Sigmoid colon (tissue), 7 donors: ENCODE measurements around the gene KRTAP4-11. TPM values are rescaled to one million over a fixed set of nuclear protein-coding genes. Genes with fewer than 3 reads are reported as not detected.
"Not testable (repeated sequence)": the region's sequence is repeated elsewhere in the genome, so short reads cannot be mapped to it uniquely, and the experiment has no call there.

Source experiments
- DNase-seq: peaks from one replicate; pipeline ENCODE4 v3.0.0-alpha.2; 2019
- H3K27ac ChIP-seq, 4 donors: fragments of 200-600 bp; sonication (generic); one replicate each; pipeline ENCODE4 v1.5.1; 2016 to 2019; ENCODE audit warnings: mild to moderate bottlenecking in 1 of 4
- H3K27me3 ChIP-seq, 3 donors: fragments of 200-600 bp; sonication (generic); one replicate each; pipeline ENCODE4 v1.5.1; 2019; ENCODE audit warnings: mild to moderate bottlenecking in 1 of 3
- H3K36me3 ChIP-seq, 4 donors: fragments of 200-600 bp; sonication (generic); one replicate each; pipeline ENCODE4 v1.5.1; 2016 to 2019
- H3K4me1 ChIP-seq, 4 donors: fragments of 200-600 bp; sonication (generic); one replicate each; pipeline ENCODE4 v1.5.1; 2017 to 2019
- H3K4me3 ChIP-seq, 4 donors: fragments of 200-600 bp; sonication (generic); one replicate each; pipeline ENCODE4 v1.5.1; 2017 to 2019; ENCODE audit warnings: mild to moderate bottlenecking in 2 of 4, moderate library complexity in 1 of 4
- H3K9me3 ChIP-seq, 4 donors: fragments of 200-600 bp in 3 of 4; sonication (generic) in 3 of 4; one replicate each; pipeline versions ENCODE4 v1.5.1 to v1.6.1; 2013 to 2019
- CTCF ChIP-seq, 4 experiments: fragments of 450-650 bp in 3 of 4; fragments of 200-600 bp in 1 of 4; IDR thresholded peaks; one replicate each; pipeline ENCODE4 v1.5.1; 2016 to 2019; ENCODE audit warnings: antibody characterized with exemption in 4 of 4, mild to moderate bottlenecking in 3 of 4, moderate library complexity in 2 of 4
- EP300 ChIP-seq, 4 donors: sonication (generic); formaldehyde crosslinking; IDR thresholded peaks; one replicate each; pipeline ENCODE4 v1.6.1; 2017; ENCODE audit warnings: antibody characterized with exemption in 4 of 4
- POLR2A ChIP-seq, 2 donors: fragments of 450-650 bp; IDR thresholded peaks; one replicate each; pipeline ENCODE4 v1.6.1; 2016; ENCODE audit warnings: antibody characterized with exemption in 2 of 2, mild to moderate bottlenecking in 2 of 2, moderate library complexity in 2 of 2
- POLR2AphosphoS5 ChIP-seq, 4 donors: sonication (generic); formaldehyde crosslinking; IDR thresholded peaks; one replicate each; pipeline ENCODE4 v1.6.1; 2017; ENCODE audit warnings: antibody characterized with exemption in 4 of 4
- WGBS, 2 donors: extraction: QIAGEN DNeasy Blood & Tissue Kit; methylation state at CpG; one replicate each; pipeline ENCODE4 v1.1.7; 2013; 5-methylcytosine and 5-hydroxymethylcytosine counted together
- intact Hi-C: fragments of 100-400 bp; cut with DNase I; formaldehyde crosslinking; loops from one replicate; pipeline ENCODE4 v1.15.1; 2023
- polyA plus RNA-seq, 3 donors: library from polyadenylated mRNA; stranded (reverse); fragments of 200-250 nt; gene quantifications; one replicate each; pipeline ENCODE4 v1.2.3, GENCODE V29; 2013
- total RNA-seq, 4 donors: library from RNA; depleted of rRNA; stranded (reverse); fragments of >200 nt; gene quantifications; one replicate each; pipeline ENCODE4 v1.1.0, GENCODE V29; 2016
- donor health status: healthy with polysubstance abuse.
- donor health status: Bipolar disorder and iron deficiency.
- donor health status: healthy.

The KRTAP4-11 gene
- total and polyA plus RNA-seq, 7 donors: not detected

GRCh38 chr17:41103896-41104295 is 14.3 kb downstream of the KRTAP4-11 start:
- intact Hi-C loops: no loop called here
- no peak for DNase-seq
- H3K4me3 ChIP-seq: no peak overlapping the region
- H3K9me3 ChIP-seq: no peaks in the 10 kb centered on the region
- 88 to 95% methylated on average over 1 of the region's 1 CpG for WGBS, 2 donors
- H3K4me1 ChIP-seq: no peaks in the 10 kb centered on the region
- H3K27me3 ChIP-seq: no peaks in the 10 kb centered on the region
- TF ChIP-seq POLR2A (IDR thresholded peaks at IDR 0.05): no peak
- TF ChIP-seq EP300 (IDR thresholded peaks at IDR 0.05): no peak
- TF ChIP-seq CTCF (IDR thresholded peaks at IDR 0.05): no peak
- TF ChIP-seq POLR2AphosphoS5 (IDR thresholded peaks at IDR 0.05): no peak
- no peak overlapping the region for H3K27ac ChIP-seq
- no peaks in the 10 kb centered on the region for H3K36me3 ChIP-seq

GRCh38 chr17:41101586-41102259 is 16.4 kb downstream of the KRTAP4-11 start, which contains the start of gene KRTAP4-16:
Gene KRTAP4-16 (minus strand): TSS chr17:41102209. CDS start chr17:41102209, 0 bp downstream.
- no peaks in the 10 kb centered on the region for H3K27me3 ChIP-seq
- intact Hi-C loops: no loop called here
- H3K27ac ChIP-seq: no peak within 1 kb of the TSS
- no peaks in the 10 kb centered on the region for H3K4me1 ChIP-seq
- no peak for TF ChIP-seq POLR2A (IDR thresholded peaks at IDR 0.05)
- TF ChIP-seq EP300 (IDR thresholded peaks at IDR 0.05): no peak
- TF ChIP-seq POLR2AphosphoS5 (IDR thresholded peaks at IDR 0.05): no peak
- no peak for TF ChIP-seq CTCF (IDR thresholded peaks at IDR 0.05)
- no peak for DNase-seq
- no peaks in the 10 kb centered on the region for H3K36me3 ChIP-seq
- WGBS, 2 donors: 57 to 59% methylated on average over 9 to 10 of the region's 10 CpGs
- H3K9me3 ChIP-seq: no peaks in the 10 kb centered on the region
- no peak within 1 kb of the TSS for H3K4me3 ChIP-seq

DNA sequence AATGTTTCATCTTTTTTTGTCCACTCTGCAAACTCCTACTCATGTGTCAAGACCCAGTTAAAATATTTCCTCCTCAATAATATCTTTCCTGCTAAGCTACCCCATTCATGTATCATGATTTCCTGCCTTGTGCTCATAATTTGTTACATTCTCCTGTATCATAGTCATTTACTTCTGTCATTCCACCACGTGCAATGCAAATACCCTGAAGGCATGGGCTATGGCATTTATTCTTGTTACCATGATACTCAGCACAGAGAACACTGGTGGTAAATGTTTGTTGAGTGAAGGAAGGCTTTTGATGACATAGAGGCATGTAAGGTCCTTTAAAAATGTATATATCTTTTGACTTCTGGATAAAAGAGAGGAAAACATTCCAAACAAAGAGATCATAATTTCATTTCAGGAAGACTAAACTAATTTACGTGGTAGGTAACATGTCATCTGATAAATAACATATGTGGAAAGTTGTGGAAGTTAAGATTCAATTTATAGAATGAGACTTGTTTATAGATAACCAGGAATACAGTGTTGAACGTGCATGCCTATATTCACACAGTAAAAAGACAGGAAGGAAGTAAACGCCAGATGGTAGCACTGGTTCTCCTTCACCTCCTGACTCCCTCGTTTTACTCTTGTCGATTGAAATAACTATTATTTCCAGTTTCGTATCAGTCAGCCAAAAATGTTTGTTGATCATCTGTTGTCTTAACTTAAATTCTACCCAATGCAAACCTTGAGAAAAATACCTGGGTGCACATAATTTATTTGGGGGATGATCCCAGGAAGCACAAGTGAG is 18.3 kb downstream of the KRTAP4-11 start:
- WGBS, 2 donors: 41 to 72% methylated on average over 7 of the region's 7 CpGs

GRCh38 chr17:41098481-41098880 is 19.7 kb downstream of the KRTAP4-11 start:
- intact Hi-C loops: no loop called here

More for the DNA sequence above, 18.3 kb downstream of the KRTAP4-11 start:
- H3K9me3 ChIP-seq, DNase-seq, H3K27me3 ChIP-seq, H3K27ac ChIP-seq, intact Hi-C loops, H3K4me3 ChIP-seq, H3K4me1 ChIP-seq, H3K36me3 ChIP-seq: not testable (repeated sequence)

More at GRCh38 chr17:41098481-41098880, 19.7 kb downstream of the KRTAP4-11 start:
- Histone ChIP-seq H3K36me3 (no peaks in the 10 kb centered on the region), H3K4me1 (no peaks in the 10 kb centered on the region), H3K9me3 (no peaks in the 10 kb centered on the region), H3K27ac (no peak overlapping the region), H3K4me3 (no peak overlapping the region), H3K27me3 (no peaks in the 10 kb centered on the region)
- no peak for DNase-seq
- 80 to 85% methylated on average over 6 of the region's 6 CpGs for WGBS, 2 donors
- no peak for TF ChIP-seq POLR2AphosphoS5 (IDR thresholded peaks at IDR 0.05)
- TF ChIP-seq CTCF (IDR thresholded peaks at IDR 0.05): no peak
- TF ChIP-seq EP300 (IDR thresholded peaks at IDR 0.05): no peak
- no peak for TF ChIP-seq POLR2A (IDR thresholded peaks at IDR 0.05)
